ENCODE data around the gene SUN1.
"Not testable (repeated sequence)": the region's sequence is repeated elsewhere in the genome, so short reads cannot be mapped to it uniquely, and the experiment has no call there.

The SUN1 gene

DNA sequence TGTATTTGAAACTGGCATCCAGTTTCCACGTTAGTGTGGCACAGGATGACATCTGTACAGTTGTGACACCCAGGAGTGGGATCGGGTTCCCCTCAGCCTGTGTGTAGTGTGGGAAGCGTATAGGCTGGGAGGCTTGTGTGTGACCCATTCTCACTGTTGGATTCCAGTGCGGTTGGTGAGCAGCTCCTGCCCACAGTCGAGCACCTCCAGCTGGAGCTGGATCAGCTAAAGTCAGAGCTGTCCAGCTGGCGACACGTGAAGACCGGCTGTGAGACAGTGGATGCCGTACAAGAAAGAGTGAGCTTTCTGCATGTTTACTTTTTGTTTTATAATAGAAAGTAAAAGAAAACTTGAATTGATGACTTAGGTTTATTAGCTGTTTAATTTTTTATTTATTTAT is 25.4 kb downstream of the SUN1 start:
- no peak for DNase-seq (ENCODE audit: low spot score)

DNA sequence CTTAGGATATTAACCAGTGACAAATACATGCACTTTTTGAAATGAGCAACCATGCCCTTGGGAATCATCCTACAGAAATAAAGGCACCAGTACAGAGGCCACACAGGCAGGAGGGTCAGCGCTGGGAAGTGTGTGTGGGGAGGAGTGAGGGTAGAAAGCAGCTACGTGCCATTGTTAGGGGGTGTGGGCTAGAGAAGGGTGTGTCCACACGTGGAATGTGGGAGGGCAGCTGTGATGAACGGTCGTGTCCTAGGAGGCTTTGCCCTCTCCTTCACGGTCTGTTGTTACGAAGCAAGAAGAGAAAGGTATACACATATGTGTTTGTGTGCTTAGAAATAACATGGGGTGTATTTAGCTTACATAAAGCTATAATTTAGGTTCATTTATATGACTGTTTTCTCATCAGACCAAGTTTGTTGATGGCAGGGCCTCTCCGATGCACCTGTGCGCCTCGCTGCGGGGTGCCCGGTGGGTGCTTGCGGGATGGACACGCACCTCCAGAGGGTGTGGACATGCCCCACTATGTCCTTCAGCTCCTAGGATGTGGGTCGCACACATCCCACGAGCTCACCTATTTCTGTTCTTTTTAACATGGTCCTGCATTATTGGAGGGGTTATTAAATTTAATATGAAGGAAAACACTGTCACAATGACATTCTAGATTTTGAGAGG is 27.2 kb downstream of the SUN1 start:
- DNase-seq (ENCODE audit: low spot score): no peak

DNA sequence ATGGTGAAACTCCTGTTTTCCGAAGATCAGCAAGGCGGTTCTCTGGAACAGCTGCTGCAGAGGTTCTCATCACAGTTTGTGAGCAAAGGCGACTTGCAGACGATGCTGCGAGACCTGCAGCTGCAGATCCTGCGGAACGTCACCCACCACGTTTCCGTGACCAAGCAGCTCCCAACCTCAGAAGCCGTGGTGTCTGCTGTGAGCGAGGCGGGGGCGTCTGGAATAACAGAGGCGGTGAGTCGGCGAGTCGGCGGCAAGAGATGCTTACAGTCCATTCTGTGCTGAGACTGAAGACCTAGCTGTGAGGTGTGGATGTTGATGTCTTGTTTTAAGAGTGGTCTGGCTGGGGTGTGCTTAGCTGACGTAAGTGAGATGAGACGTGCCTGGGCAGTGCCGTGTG is 27.9 kb downstream of the SUN1 start:
- no peak for DNase-seq (ENCODE audit: low spot score)

DNA sequence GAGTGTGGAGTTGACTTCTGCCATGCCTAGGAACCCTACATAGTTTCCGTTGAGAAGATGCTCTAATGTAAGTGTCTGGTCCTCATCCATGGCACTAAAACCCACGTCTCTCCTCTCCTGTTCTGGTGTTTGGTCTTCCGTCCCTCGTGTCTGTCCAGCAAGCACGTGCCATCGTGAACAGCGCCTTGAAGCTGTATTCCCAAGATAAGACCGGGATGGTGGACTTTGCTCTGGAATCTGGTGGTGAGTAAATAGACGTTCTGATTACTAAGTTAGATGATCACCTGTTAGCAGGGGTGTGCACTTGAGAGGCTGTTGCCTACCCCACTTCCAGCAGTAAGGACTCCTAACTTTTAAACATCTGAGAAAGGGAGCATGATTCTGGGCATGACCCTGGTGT is 28.9 kb downstream of the SUN1 start:
- DNase-seq (ENCODE audit: low spot score): no peak

DNA sequence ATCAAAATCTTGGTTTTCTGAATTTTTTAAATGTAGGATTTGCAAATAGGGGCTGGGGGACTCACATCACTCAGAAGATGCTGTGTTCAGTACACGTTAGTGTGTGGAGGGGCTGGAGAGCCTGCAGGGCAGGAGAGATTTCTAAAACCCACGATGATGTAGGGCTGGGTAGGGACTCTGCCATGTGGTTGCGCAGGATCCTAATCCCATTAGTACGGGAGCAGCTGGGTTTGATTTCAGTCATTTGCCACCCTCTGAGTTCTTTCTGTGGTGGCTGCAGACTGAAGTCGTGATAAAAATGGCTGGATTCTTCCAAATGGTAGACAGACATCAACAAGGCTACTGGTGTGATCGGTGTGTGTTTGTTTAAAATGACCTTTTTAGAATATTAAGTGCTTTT is 29.9 kb downstream of the SUN1 start:
- no peak for DNase-seq (ENCODE audit: low spot score)

DNA sequence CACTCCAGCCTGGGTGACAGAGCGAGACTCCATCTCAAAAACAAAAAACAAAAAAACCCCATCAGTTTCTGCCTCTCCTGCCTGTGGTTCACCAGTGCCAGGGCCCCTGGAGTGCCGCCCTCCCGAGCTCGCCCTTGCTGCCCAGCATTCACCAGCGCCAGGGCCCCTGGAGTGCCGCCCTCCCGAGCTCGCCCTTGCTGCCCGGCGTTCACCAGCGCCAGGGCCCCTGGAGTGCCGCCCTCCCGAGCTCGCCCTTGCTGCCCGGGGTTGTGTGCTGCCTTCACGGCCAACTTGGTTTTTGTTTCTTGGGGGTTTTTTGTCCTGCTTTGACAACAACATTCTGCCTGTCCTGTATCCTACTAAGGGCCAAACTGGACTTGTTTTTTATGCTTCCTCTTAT is 30.8 kb downstream of the SUN1 start:
- DNase-seq (ENCODE audit: low spot score): no peak

DNA sequence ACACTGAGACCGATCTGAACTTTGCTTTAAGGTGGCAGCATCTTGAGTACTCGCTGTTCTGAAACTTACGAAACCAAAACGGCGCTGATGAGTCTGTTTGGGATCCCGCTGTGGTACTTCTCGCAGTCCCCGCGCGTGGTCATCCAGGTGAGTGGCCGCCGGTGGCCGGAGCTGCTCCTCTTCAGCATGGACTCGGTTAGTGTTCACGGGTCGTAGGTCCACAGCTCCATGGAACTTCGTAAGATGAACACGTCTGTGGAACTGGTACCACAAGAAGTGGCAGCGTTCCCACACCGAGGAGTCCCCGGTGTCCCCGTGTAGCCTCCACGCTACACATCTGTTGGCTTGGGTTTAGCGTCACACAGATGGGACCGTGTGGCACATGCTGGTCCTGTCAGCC is 33.6 kb downstream of the SUN1 start:
- no peak for DNase-seq (ENCODE audit: low spot score)

DNA sequence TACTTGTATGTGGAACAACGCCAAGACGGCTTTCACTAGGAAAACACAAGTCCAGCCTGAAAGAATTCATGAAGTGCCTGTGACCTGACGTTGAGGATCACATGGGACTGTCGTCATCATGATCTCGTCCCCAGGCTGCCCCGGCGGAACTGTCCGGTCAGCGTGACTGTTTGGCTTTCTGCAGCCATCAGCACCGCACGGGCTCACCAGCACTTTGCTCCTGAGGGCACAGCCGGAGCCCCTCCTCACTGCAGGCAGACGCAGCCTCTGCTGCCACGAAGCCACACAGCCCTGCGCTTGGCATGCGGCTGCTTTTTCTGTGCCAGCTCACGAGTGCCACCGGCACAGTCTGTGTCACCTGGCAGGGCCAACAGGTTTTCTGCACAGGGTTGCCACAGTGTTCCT is 34.7 kb downstream of the SUN1 start:
- no peak for DNase-seq (ENCODE audit: low spot score)

DNA sequence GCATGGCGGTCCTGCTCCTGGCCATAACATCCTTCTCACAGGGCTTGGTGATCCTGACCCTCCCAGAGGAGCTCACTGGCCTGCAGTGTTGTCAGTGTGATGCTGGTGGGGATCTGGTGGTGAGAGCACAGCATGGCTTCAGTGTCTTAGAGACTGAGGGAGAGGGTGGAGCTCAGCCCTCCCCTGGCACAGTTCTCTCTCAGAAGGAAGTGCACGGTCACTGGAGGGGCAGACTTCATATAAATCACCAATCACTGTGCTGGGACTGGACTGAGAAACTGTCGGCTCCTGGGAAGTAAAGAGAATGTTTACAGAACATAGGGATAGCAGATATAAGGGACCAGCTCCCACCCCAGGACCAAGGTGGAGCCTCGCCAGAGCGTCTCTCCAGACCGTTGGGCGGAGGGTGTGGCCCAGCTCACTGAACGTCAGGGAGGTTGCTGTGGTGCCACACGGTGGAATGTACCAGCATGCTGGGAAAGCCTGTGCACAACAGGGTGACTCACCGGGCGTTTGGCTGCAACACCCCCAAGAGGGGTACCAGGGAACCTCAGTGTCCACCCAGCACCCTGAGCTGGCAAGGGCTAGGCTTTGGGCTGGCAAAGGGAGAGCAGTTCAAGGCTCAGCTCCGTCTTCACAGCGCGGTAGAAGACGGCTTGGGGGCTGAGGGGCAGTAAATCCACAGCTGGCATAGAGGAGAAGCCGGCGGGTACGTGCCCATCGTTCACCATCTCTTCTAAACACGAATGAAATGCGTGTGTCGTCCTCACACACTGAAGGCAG is 35.3 kb downstream of the SUN1 start:
- DNase-seq (ENCODE audit: low spot score): no peak

DNA sequence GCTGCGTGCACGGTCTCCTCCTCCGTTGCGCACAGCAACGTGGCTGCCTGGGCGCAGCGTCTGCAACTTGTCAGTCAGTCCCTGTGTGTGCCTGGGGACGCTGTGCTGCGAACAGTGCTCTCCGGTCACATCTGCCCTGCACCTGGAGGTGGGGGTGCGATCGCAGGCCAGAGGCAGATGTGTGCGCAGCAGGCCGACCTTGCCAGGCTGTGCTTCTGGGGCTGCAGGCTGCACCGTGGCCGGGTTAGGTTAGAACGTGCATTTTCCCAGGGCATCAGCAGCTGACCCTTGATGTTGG is 35.9 kb downstream of the SUN1 start:
- no peak for DNase-seq (ENCODE audit: low spot score)

DNA sequence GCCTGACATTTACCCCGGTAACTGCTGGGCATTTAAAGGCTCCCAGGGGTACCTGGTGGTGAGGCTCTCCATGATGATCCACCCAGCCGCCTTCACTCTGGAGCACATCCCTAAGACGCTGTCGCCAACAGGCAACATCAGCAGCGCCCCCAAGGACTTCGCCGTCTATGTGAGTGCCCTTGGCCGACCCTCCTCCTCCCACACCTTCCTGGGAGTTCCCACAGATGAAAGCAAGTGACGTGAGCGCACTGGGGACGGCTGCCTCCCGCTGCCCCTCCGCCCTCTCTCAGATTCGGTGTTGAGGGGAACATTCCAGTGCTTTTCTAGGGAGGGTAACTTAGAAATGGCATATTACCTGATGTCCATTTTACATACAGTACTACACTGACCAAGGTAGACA is 37.1 kb downstream of the SUN1 start:
- no peak for DNase-seq (ENCODE audit: low spot score)

DNA sequence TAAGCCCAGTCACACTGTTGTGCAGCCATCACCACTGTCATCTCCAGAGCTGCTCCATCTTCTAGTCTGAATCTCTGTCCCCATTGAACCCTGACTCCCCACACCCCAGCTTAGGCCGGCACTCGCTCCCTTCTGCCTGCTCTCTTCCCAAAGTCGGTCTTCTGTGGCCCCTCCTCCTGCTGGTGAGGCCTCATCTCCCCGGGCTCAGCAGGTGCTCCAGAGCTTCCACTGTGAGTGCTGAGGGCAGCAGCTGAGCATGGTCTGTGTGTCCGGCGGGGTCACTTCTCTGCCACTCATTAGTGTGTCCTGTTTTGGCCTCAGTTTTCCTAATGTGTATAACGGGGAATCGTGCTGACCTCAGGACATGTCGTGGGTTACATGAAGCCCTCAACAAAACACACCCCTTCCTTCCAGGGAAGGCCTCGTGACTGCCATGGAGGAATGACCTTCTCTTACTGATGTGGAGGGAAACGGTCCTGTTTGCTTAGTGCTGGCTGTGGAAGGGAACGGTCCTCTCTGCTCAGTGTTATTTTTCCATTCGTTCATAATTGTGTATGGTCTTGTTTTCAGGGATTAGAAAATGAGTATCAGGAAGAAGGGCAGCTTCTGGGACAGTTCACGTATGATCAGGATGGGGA is 39.7 kb downstream of the SUN1 start:
- DNase-seq (ENCODE audit: low spot score): no peak

DNA sequence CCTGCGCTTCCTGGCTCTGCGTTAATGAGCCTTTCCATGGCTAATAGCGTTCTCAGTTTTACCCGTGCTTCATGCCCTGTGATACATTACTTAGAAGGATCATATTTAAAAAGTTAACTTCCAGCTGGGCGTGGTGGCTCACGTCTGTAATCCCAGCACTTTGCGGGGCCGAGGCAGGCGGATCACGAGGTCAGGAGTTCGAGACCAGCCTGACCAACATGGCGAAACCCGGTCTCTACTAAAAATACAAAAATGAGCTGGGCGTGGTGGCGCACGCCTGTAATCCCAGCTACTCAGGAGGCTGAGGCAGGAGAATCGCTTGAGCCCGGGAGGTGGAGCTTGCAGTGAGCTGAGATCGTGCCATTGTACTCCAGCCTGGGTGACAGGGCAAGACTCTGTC is 40.4 kb downstream of the SUN1 start:
- not testable (repeated sequence) for DNase-seq (ENCODE audit: low spot score)

DNA sequence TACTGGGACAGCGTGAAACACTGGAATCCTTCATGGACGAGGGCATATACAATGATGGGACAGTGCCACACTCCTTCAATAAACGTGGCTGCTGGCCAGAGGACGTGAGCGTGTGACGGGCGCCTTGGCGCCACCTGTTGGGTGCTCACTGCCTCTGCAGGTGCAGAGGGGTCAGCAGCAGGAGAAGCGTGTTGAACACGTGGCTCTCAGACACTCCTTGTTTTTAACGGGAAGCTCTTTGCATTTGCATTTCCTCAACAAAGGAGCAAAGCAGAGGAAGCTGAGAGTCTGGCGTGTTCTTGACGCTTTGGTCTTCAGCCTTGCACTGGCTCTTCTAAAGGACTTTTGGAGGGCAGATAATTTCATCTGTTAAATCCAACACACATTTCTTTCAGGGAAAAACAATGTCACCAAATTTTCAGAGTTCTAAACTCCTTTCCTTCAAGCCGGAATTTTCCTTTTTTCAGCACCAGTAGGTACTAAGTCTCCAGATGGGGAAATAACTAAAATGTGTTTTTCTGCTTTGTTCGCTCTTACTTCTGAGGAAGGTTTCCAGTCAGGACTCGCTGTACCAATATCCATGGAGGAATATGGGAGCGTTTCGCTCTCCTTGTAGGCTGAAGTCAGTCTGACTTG is 41.2 kb downstream of the SUN1 start:
- DNase-seq (ENCODE audit: low spot score): peak; percentile 78

DNA sequence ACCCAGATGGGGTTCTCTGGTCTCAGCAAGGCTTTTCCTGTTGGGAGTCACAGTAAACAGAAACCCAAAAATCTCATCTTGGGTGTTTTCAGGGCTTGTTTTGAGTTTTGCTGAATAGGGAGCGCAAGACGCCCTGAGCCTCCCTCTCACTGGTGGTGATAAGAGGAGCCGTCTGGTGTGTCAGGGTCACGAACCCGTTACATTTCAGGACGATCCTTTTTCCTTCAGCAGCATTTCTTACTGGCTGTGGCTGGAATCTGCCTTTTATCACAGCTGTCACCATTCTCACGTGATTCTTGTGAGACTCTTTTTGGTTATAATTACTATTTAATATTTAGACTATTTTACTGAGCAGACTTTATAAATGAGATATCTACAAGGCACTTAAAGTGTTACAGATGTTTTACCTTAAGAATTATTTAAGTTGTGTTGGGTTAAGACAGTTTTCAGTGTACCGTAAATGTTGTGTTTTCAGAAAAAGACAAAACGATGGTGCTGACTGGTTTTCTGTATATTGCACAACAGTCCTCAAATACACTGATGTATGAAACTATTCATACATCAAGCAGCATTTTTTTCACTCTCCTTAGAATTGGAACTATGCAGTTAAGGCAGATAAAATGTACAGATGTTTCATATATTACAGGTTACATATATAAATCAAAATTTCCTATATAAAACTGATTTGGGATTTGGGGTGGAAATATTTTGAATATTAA is 41.9 kb downstream of the SUN1 start:
- DNase-seq (ENCODE audit: low spot score): no peak

DNA sequence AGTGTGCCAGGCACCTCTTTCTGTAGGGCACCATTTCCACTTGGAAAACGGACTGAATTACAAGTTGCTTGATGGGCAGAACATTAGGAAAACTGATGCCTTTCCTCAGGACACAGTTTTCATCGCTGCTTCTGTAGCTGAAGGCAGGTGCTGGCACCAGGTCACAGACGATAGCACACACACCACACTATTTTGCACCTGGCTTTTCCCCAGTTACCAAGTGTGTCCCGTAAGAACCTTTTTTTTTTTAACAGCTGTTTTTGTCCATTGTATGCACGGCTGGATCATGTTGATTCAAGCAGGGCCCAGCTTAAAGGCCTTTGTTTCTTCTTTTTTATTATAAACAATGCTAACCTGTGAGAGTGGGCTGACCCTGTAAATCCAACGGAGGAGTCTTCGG is 42.8 kb downstream of the SUN1 start:
- no peak for DNase-seq (ENCODE audit: low spot score)

DNA sequence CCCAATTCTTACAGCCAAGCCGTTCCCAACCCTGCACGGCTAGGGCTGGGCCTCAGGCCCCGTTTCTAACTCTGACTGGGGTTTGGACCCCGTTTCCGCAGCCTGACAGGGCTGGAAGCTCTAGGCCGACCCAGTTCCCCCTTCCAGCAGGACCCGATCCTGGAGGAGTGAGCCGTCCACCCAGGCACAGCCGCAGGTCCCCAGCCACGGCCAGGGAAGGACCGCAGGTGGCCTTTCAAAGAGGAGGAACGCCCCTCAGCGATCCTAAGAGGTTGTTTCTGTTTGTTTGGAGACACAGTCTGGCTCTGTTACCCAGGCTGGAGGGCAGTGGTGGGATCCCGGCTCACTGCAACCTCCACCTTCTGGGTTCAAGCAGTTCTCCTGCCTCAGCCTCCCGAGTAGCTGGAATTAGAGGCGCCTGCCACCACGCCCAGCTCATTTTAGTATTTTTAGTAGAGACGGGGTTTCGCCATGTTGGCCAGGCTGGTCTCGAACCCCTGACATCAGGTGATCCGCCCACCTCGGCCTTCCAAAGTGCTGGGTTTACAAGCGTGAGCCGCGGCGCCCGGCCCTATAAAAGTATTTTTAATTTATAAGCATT is 43.3 kb downstream of the SUN1 start:
- DNase-seq (ENCODE audit: low spot score): no peak

DNA sequence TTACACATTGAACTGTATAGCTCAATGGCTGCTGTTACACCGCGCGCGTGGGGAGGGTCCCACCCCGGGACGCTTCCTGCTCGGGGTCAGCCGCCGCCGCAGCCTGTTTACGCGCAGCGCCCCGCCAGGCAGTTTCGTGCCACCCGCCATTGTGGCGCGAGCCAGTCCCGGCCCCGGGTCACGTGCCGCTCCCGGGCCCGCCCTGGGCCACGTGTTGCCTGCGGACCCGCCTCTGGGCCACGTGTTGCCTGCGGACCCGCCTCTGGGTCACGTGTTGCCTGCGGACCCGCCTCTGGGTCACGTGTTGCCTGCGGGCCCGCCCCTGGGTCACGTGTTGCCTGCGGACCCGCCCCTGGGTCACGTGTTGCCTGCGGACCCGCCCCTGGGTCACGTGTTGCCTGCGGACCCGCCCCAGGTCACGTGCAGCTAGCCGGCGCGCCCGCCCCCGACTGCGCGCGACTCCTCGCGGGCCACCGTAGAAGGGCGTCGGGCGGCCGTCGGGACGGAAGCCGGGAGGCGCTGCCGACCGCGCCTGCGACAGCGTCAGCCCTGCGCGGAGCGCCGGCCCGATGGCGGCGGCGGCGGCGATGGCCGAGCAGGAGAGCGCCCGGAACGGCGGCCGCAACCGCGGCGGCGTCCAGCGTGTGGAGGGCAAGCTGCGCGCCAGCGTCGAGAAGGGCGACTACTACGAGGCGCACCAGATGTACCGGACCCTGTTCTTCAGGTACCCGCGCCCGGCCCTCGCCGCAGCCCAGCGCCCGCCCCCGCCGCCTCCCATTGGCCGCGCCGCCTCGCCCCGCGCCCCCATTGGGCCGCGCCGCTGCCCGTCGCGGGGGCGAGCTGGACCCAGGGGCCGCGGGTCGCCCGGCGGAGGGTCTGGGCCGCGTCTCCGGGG is 44.0 kb downstream of the SUN1 start, which contains the start of gene GET4:
TSS of gene GET4 (plus strand) at position 478 of the 895 bp plus-strand sequence. CDS start at position 570, 92 bp downstream.
- peak; percentile 96 for DNase-seq (ENCODE audit: low spot score)

DNA sequence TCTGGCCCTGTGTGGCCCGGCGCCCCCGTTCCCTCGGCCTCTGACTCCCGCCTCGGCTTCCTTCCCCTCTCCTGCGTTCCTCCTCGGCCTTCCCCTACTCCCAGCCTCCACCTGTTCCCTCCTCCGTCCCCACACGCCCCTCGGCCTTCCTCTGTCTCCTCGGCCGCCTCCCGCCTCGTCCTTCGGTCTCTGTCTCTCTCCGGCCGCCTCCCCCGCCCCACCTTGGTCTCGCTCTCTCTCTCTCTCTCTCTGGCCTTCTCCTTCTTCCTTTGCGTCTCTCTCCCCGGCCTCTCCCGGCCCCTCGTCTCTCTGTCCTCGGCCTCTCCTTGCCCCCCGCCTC is 44.7 kb downstream of the SUN1 start:
- DNase-seq (ENCODE audit: low spot score): no peak

DNA sequence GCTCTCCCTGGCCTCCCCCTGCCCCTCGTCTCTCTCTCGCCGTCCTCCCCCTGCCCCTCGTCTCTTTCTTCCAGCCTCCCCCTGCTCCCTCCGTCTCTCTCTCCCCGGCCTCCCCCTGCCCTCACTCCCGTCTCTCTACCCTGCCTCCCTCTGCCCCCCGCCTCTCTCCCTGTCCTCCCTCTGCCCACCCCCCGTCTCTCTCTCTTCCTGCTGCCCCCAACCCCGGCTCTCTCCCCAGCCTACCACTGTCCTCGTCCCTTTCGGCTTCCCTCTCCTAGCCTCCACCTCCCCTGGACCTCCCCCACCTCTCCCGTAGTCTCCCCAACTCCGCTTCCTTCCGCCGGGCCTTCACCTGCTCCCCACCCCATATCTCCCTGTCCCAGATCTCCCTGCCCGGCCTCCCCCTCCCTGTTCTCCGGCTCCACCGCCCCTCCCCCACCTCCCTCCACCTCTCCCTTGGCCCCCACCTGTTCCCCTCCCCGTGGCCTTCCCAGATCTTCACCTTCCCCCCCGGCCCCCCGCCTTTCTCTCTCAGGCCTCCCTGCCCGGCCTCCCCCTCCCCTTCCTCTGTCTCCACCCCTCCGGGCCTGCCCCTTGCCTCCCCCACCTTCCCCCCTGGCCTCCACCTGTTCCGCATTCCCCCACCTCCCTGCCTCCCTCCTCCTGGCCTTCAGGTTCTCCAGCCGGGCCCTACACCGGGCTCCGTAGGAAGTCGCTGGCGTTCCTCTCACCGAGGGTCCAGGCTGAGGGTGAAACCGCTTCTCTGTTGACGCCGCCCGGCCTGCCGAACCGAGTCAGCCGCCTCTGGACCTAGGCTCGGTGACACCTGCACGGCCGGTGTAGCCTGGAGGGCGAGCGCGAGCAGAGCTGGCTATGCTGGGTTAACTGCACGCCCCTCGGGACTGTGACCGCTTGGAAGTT is 45.3 kb downstream of the SUN1 start:
- DNase-seq (ENCODE audit: low spot score): no peak
